Sigmoid colon (tissue), 7 donors: ENCODE measurements around the gene PDIA4. TPM values are rescaled to one million over a fixed set of nuclear protein-coding genes. Genes with fewer than 3 reads are reported as not detected.

ENCODE experiments used
- DNase-seq: peaks from one replicate; pipeline ENCODE4 v3.0.0-alpha.2; 2019
- H3K27ac ChIP-seq, 4 donors: fragments of 200-600 bp; sonication (generic); one replicate each; pipeline ENCODE4 v1.5.1; 2016 to 2019; ENCODE audit warnings: mild to moderate bottlenecking in 1 of 4
- H3K27me3 ChIP-seq, 3 donors: fragments of 200-600 bp; sonication (generic); one replicate each; pipeline ENCODE4 v1.5.1; 2019; ENCODE audit warnings: mild to moderate bottlenecking in 1 of 3
- H3K36me3 ChIP-seq, 4 donors: fragments of 200-600 bp; sonication (generic); one replicate each; pipeline ENCODE4 v1.5.1; 2016 to 2019
- H3K4me1 ChIP-seq, 4 donors: fragments of 200-600 bp; sonication (generic); one replicate each; pipeline ENCODE4 v1.5.1; 2017 to 2019
- H3K4me3 ChIP-seq, 4 donors: fragments of 200-600 bp; sonication (generic); one replicate each; pipeline ENCODE4 v1.5.1; 2017 to 2019; ENCODE audit warnings: mild to moderate bottlenecking in 2 of 4, moderate library complexity in 1 of 4
- H3K9me3 ChIP-seq, 4 donors: fragments of 200-600 bp in 3 of 4; sonication (generic) in 3 of 4; one replicate each; pipeline versions ENCODE4 v1.5.1 to v1.6.1; 2013 to 2019
- EP300 ChIP-seq, 4 donors: sonication (generic); formaldehyde crosslinking; IDR thresholded peaks; one replicate each; pipeline ENCODE4 v1.6.1; 2017; ENCODE audit warnings: antibody characterized with exemption in 4 of 4
- POLR2A ChIP-seq, 2 donors: fragments of 450-650 bp; IDR thresholded peaks; one replicate each; pipeline ENCODE4 v1.6.1; 2016; ENCODE audit warnings: antibody characterized with exemption in 2 of 2, mild to moderate bottlenecking in 2 of 2, moderate library complexity in 2 of 2
- POLR2AphosphoS5 ChIP-seq, 4 donors: sonication (generic); formaldehyde crosslinking; IDR thresholded peaks; one replicate each; pipeline ENCODE4 v1.6.1; 2017; ENCODE audit warnings: antibody characterized with exemption in 4 of 4
- WGBS, 2 donors: extraction: QIAGEN DNeasy Blood & Tissue Kit; methylation state at CpG; one replicate each; pipeline ENCODE4 v1.1.7; 2013; 5-methylcytosine and 5-hydroxymethylcytosine counted together
- intact Hi-C: fragments of 100-400 bp; cut with DNase I; formaldehyde crosslinking; loops from one replicate; pipeline ENCODE4 v1.15.1; 2023
- polyA plus RNA-seq, 3 donors: library from polyadenylated mRNA; stranded (reverse); fragments of 200-250 nt; gene quantifications; one replicate each; pipeline ENCODE4 v1.2.3, GENCODE V29; 2013
- total RNA-seq, 4 donors: library from RNA; depleted of rRNA; stranded (reverse); fragments of >200 nt; gene quantifications; one replicate each; pipeline ENCODE4 v1.1.0, GENCODE V29; 2016
- TF ChIP-seq, protein P1 (sequence below), 4 experiments: fragments of 450-650 bp in 3 of 4; fragments of 200-600 bp in 1 of 4; IDR thresholded peaks; one replicate each; pipeline ENCODE4 v1.5.1; 2016 to 2019; ENCODE audit warnings: antibody characterized with exemption in 4 of 4, mild to moderate bottlenecking in 3 of 4, moderate library complexity in 2 of 4
- donor health status: healthy with polysubstance abuse.
- donor health status: Bipolar disorder and iron deficiency.
- donor health status: healthy.

Gene PDIA4
- total and polyA plus RNA-seq, 7 donors, result 11.4 to 183 (median 40.9) TPM

DNA sequence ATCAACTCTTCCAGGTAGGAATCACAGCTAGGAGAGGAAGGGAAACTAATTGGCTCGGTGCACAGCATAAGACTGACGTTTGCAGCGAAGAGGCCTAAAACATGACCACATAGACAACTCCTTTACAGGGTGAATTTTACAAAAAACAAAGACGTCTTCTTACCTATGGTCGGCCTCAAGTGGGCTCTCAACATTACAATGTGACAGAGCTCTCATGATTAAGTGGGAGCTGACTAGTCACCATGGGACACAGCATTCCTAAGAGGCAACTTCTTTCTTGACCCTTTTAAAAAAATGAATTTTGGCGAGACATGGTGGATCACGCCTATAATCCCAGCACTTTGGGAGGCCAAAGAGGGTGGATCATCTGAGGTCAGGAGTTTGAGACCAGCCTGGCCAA, 4.6 kb downstream of the PDIA4 start:
- peaks cover 0 to 20% (median 15%) of the 10 kb centered on the region in 4 donors for H3K4me1 ChIP-seq
- H3K4me3 ChIP-seq, result no peak overlapping the region
- DNase-seq, result no peak
- H3K9me3 ChIP-seq, result no peaks in the 10 kb centered on the region
- WGBS, 2 donors, result 78 to 91% methylated on average over 7 of the region's 7 CpGs
- peaks cover 0 to 18% (median 3%) of the 10 kb centered on the region in 4 donors for H3K36me3 ChIP-seq
- no peak for TF ChIP-seq EP300 (IDR thresholded peaks at IDR 0.05)
- no peak for TF ChIP-seq POLR2AphosphoS5 (IDR thresholded peaks at IDR 0.05)
- TF ChIP-seq POLR2A (IDR thresholded peaks at IDR 0.05), result no peak
- TF ChIP-seq, protein P1, sequence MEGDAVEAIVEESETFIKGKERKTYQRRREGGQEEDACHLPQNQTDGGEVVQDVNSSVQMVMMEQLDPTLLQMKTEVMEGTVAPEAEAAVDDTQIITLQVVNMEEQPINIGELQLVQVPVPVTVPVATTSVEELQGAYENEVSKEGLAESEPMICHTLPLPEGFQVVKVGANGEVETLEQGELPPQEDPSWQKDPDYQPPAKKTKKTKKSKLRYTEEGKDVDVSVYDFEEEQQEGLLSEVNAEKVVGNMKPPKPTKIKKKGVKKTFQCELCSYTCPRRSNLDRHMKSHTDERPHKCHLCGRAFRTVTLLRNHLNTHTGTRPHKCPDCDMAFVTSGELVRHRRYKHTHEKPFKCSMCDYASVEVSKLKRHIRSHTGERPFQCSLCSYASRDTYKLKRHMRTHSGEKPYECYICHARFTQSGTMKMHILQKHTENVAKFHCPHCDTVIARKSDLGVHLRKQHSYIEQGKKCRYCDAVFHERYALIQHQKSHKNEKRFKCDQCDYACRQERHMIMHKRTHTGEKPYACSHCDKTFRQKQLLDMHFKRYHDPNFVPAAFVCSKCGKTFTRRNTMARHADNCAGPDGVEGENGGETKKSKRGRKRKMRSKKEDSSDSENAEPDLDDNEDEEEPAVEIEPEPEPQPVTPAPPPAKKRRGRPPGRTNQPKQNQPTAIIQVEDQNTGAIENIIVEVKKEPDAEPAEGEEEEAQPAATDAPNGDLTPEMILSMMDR (IDR thresholded peaks at IDR 0.05), result no peak
- H3K27ac ChIP-seq, result no peak overlapping the region
- H3K27me3 ChIP-seq, result no peaks in the 10 kb centered on the region
- intact Hi-C loops, result no loop called here

DNA sequence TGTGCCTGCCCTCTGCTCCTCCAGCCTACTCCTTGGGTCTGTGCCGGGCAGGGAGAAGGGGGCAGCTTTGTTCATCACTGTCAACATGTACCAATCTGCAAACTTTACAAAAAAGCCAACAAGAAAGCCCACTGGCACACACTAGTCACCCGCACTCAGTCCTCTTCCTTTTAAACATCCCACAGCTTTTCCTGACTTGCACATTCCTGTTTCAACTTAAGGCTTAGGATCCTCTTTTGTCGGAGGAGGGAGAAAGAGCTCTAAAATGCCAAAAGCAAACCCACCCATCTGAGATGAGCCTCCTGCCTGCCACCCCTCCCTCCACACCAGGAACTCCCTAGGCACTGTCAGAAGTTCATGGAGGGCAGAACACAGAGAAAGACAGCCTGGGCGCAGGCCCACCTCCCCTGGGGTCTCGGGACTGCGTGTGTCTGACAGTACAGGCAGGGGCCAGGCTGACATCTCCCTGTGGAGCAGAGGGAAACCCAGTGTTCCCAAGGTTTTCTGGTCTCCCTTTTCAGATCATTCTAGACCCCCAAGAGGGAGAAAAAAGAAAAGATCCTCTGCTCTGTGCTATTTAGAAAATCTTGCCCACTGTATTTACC, 5.4 kb downstream of the PDIA4 start:
- H3K9me3 ChIP-seq, result no peaks in the 10 kb centered on the region
- TF ChIP-seq EP300 (IDR thresholded peaks at IDR 0.05) (no peak), POLR2AphosphoS5 (IDR thresholded peaks at IDR 0.05) (no peak), POLR2A (IDR thresholded peaks at IDR 0.05) (no peak)
- TF ChIP-seq, protein P1 (IDR thresholded peaks at IDR 0.05), result no peak
- WGBS, 2 donors, result 86 to 91% methylated on average over 6 of the region's 6 CpGs
- H3K27ac ChIP-seq, result no peak overlapping the region
- intact Hi-C loops, result no loop called here
- no peaks in the 10 kb centered on the region for H3K27me3 ChIP-seq
- DNase-seq, result no peak
- H3K4me1 ChIP-seq, result peaks cover 0 to 20% (median 15%) of the 10 kb centered on the region in 4 donors
- H3K36me3 ChIP-seq, result peaks cover 0 to 26% (median 7%) of the 10 kb centered on the region in 4 donors
- no peak overlapping the region for H3K4me3 ChIP-seq

GRCh38 chr7:149021725-149022062, 6.6 kb downstream of the PDIA4 start:
- Histone ChIP-seq H3K4me3 (no peak overlapping the region), H3K36me3 (peaks cover 0 to 33% (median 8%) of the 10 kb centered on the region in 4 donors), H3K4me1 (peaks cover 0 to 9% (median 5%) of the 10 kb centered on the region in 4 donors), H3K27ac (no peak overlapping the region), H3K9me3 (no peaks in the 10 kb centered on the region), H3K27me3 (no peaks in the 10 kb centered on the region)
- intact Hi-C loops, result no loop called here
- TF ChIP-seq POLR2AphosphoS5 (IDR thresholded peaks at IDR 0.05) (no peak), POLR2A (IDR thresholded peaks at IDR 0.05) (no peak), EP300 (IDR thresholded peaks at IDR 0.05) (no peak)
- TF ChIP-seq, protein P1 (IDR thresholded peaks at IDR 0.05), result no peak
- no peak for DNase-seq
- 89 to 90% methylated on average over 12 of the region's 12 CpGs for WGBS, 2 donors

GRCh38 chr7:149020483-149020882, 7.8 kb downstream of the PDIA4 start:
- DNase-seq, result no peak
- 93 to 94% methylated on average over 11 of the region's 11 CpGs for WGBS, 2 donors
- no peaks in the 10 kb centered on the region for H3K4me1 ChIP-seq
- no peak overlapping the region for H3K4me3 ChIP-seq
- no peaks in the 10 kb centered on the region for H3K27me3 ChIP-seq
- H3K36me3 ChIP-seq, result peaks cover 0 to 45% (median 14%) of the 10 kb centered on the region in 4 donors
- TF ChIP-seq EP300 (IDR thresholded peaks at IDR 0.05), result no peak
- TF ChIP-seq POLR2AphosphoS5 (IDR thresholded peaks at IDR 0.05), result no peak
- TF ChIP-seq, protein P1 (IDR thresholded peaks at IDR 0.05), result no peak
- TF ChIP-seq POLR2A (IDR thresholded peaks at IDR 0.05), result no peak
- intact Hi-C loops, result no loop called here
- H3K9me3 ChIP-seq, result no peaks in the 10 kb centered on the region
- H3K27ac ChIP-seq, result no peak overlapping the region

- Histone ChIP-seq H3K4me1 (no peaks in the 10 kb centered on the region), H3K9me3 (no peaks in the 10 kb centered on the region), H3K36me3 (peaks cover 18 to 81% (median 37%) of the 10 kb centered on the region in 4 donors), H3K27ac (no peak overlapping the region), H3K27me3 (no peaks in the 10 kb centered on the region), H3K4me3 (no peak overlapping the region)
- WGBS, 2 donors, result 81 to 82% methylated on average over 7 of the region's 7 CpGs
- intact Hi-C loops, result no loop called here
- no peak for DNase-seq
- TF ChIP-seq POLR2AphosphoS5 (IDR thresholded peaks at IDR 0.05) (no peak), EP300 (IDR thresholded peaks at IDR 0.05) (no peak), POLR2A (IDR thresholded peaks at IDR 0.05) (no peak)
- TF ChIP-seq, protein P1 (IDR thresholded peaks at IDR 0.05), result no peak
Measured at GRCh38 chr7:149016876-149017275, 11.4 kb downstream of the PDIA4 start.
